ENCODE measurements around the gene XYLT2. TPM values are rescaled to one million over a fixed set of nuclear protein-coding genes. Genes with fewer than 3 reads are reported as not detected.

The XYLT2 gene
- total RNA-seq, 1 experiment from 2014 or later, result 26.4 TPM

- no peak overlapping the region for H3K4ac ChIP-seq (ENCODE audit: low read depth, low read length)
- H2BK12ac ChIP-seq (ENCODE audit: insufficient read length, low read depth, low read length), result no peak overlapping the region
- H4K91ac ChIP-seq (ENCODE audit: insufficient read length, low read depth, low read length), result no peak overlapping the region
- H3K23me2 ChIP-seq (ENCODE audit: insufficient read length, low read depth, low read length, poor library complexity, severe bottlenecking), result no peaks in the 10 kb centered on the region
- H3T11ph ChIP-seq (ENCODE audit: low read length), result no peak overlapping the region
- H3K27ac ChIP-seq (ENCODE audit: insufficient read length, low read depth, low read length), result no peak overlapping the region
- H2AFZ ChIP-seq (ENCODE audit: low read length), result no peak overlapping the region
- no peak overlapping the region for H2BK15ac ChIP-seq (ENCODE audit: low read depth, low read length)
- H2BK20ac ChIP-seq (ENCODE audit: low read depth, low read length, poor library complexity, severe bottlenecking), result no peak overlapping the region
- H3K18ac ChIP-seq (ENCODE audit: insufficient read length, low read depth, low read length), result no peak overlapping the region
- TF ChIP-seq, protein P1, sequence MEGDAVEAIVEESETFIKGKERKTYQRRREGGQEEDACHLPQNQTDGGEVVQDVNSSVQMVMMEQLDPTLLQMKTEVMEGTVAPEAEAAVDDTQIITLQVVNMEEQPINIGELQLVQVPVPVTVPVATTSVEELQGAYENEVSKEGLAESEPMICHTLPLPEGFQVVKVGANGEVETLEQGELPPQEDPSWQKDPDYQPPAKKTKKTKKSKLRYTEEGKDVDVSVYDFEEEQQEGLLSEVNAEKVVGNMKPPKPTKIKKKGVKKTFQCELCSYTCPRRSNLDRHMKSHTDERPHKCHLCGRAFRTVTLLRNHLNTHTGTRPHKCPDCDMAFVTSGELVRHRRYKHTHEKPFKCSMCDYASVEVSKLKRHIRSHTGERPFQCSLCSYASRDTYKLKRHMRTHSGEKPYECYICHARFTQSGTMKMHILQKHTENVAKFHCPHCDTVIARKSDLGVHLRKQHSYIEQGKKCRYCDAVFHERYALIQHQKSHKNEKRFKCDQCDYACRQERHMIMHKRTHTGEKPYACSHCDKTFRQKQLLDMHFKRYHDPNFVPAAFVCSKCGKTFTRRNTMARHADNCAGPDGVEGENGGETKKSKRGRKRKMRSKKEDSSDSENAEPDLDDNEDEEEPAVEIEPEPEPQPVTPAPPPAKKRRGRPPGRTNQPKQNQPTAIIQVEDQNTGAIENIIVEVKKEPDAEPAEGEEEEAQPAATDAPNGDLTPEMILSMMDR (conservative IDR thresholded peaks at IDR 0.05), result no peak
- no peak overlapping the region for H3K9ac ChIP-seq (ENCODE audit: extremely low read depth, insufficient read length, low read length)
- no peaks in the 10 kb centered on the region for H3K4me1 ChIP-seq (ENCODE audit: insufficient read depth, low read length)
- no peaks in the 10 kb centered on the region for H3K9me3 ChIP-seq (ENCODE audit: control insufficient read depth, low read depth, low read length)
- H3K56ac ChIP-seq (ENCODE audit: insufficient read length, low read depth, low read length), result no peak overlapping the region
- H3K27me3 ChIP-seq (ENCODE audit: insufficient read depth, low read length), result no peaks in the 10 kb centered on the region
- Mint-ChIP-seq H3K27me3 (ENCODE audit: low read depth) (peaks cover 5% of the 10 kb centered on the region), H3K4me3 (no peak overlapping the region), H3K27ac (peak overlapping the region in 2 of 3 experiments; percentile 1 to 12; a peak in 1 of 7 replicates), H3K36me3 (ENCODE audit: insufficient read depth in 1 of 3, low read depth in 3 of 3) (no peaks in the 10 kb centered on the region), H3K4me1 (peaks cover 13 to 19% of the 10 kb centered on the region in 2 experiments), H3K9me3 (no peaks in the 10 kb centered on the region)
- H4K8ac ChIP-seq (replicated peaks; ENCODE audit: insufficient read length, low read depth, low read length), result no peak overlapping the region
- H4K20me1 ChIP-seq (ENCODE audit: control insufficient read depth, insufficient read depth, insufficient read length), result peaks cover 2% of the 10 kb centered on the region
- no peak overlapping the region for H2BK120ac ChIP-seq (ENCODE audit: low read depth, low read length, poor library complexity, severe bottlenecking)
- H3K14ac ChIP-seq (ENCODE audit: insufficient read depth, low read length), result no peak overlapping the region
- H4K5ac ChIP-seq (ENCODE audit: insufficient read length, low read depth, low read length), result no peak overlapping the region
- no peaks in the 10 kb centered on the region for H3K79me1 ChIP-seq (ENCODE audit: insufficient read depth, low read depth, low read length, poor library complexity, severe bottlenecking)
- no peak for DNase-seq
- H3K4me2 ChIP-seq (ENCODE audit: insufficient read depth, insufficient read length, low read length), result no peak overlapping the region
- no CpG with 5 or more reads among the region's 6 CpGs for WGBS (ENCODE audit: extremely low coverage, insufficient read length, low lambda C conversion rate)
- H2BK5ac ChIP-seq (ENCODE audit: insufficient read length, low read length), result no peak overlapping the region
- H3K23ac ChIP-seq (ENCODE audit: insufficient read length, low read depth, low read length), result no peak overlapping the region
- no peak overlapping the region for H2AK5ac ChIP-seq (ENCODE audit: insufficient read length, low read length)
- no peaks in the 10 kb centered on the region for H3K79me2 ChIP-seq (ENCODE audit: insufficient read depth, low read length)
Observed at GRCh38 chr17:50332196-50332595, 13.7 kb upstream of the XYLT2 start.
